Measurements from ENCODE around the gene KRTAP5-1. TPM values are rescaled to one million over a fixed set of nuclear protein-coding genes. Genes with fewer than 3 reads are reported as not detected.
"Not testable (repeated sequence)": the region's sequence is repeated elsewhere in the genome, so short reads cannot be mapped to it uniquely, and the experiment has no call there.

The KRTAP5-1 gene, protein sequence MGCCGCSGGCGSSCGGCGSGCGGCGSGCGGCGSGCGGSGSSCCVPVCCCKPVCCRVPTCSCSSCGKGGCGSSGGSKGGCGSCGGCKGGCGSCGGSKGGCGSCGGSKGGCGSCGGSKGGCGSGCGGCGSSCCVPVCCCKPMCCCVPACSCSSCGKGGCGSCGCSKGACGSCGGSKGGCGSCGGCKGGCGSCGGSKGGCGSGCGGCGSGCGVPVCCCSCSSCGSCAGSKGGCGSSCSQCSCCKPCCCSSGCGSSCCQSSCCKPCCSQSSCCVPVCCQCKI
- not detected for polyA plus RNA-seq (2012; ENCODE audit: insufficient read depth, insufficient read length, low read depth)

DNA sequence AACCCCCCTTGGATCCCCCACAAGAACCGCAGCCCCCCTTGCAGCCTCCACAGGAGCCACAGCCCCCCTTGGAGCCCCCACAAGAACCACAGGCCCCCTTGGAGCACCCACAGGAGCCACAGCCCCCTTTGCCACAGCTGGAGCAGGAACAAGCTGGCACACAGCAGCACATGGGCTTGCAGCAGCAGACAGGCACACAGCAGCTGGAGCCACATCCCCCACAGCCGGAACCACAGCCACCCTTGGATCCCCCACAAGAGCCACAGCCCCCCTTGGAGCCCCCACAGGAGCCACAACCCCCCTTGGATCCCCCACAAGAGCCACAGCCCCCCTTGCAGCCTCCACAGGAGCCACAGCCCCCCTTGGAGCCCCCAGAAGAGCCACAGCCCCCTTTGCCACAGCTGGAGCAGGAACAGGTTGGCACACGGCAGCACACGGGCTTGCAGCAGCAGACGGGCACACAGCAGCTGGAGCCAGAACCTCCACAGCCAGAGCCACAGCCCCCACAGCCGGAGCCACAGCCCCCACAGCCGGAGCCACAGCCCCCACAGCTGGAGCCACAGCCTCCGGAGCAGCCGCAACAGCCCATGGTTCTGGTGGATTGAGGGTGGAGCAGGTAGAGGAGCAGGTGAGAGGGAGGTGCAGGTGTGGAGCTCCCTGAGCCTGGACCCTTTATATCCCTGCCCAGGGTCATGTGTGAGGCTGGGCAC is at the start of gene KRTAP5-1:
KRTAP5-1 (minus strand) TSS at position 623 of the 710 bp plus-strand sequence; CDS start at position 589, 34 bp downstream.
- not testable (repeated sequence) for H3K4me3 ChIP-seq (ENCODE audit: low read depth, low read length); H3K4me1 ChIP-seq; H3K27me3 ChIP-seq; H3K9me3 ChIP-seq; DNase-seq; H3K36me3 ChIP-seq

DNA sequence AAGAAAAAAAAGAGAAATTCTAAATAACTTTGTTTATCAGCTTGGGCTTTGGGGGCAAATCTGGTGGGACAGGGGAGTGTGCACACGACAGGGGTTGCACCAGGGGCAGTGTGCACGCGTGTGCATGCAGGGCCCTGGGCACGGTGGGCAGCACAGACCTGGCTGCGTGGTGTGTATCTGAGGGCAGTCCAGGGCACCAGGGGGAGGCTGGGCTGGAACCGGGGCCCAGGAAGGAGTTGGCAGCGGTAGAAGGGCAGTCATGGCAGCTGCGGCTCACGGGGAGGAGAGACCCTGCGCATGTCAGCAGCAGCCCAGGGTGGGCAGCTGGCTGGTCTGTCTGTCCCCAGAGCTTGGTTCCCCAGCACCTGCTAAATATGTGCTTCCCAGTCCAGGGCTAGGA is 48.8 kb upstream of the KRTAP5-1 start:
- no peak for DNase-seq
- Histone ChIP-seq H3K4me1 (peaks cover 7% of the 10 kb centered on the region), H3K27me3 (no peaks in the 10 kb centered on the region), H3K9me3 (no peaks in the 10 kb centered on the region), H3K4me3 (ENCODE audit: low read depth, low read length) (no peak overlapping the region), H3K36me3 (no peaks in the 10 kb centered on the region)
- TF ChIP-seq, protein P1, sequence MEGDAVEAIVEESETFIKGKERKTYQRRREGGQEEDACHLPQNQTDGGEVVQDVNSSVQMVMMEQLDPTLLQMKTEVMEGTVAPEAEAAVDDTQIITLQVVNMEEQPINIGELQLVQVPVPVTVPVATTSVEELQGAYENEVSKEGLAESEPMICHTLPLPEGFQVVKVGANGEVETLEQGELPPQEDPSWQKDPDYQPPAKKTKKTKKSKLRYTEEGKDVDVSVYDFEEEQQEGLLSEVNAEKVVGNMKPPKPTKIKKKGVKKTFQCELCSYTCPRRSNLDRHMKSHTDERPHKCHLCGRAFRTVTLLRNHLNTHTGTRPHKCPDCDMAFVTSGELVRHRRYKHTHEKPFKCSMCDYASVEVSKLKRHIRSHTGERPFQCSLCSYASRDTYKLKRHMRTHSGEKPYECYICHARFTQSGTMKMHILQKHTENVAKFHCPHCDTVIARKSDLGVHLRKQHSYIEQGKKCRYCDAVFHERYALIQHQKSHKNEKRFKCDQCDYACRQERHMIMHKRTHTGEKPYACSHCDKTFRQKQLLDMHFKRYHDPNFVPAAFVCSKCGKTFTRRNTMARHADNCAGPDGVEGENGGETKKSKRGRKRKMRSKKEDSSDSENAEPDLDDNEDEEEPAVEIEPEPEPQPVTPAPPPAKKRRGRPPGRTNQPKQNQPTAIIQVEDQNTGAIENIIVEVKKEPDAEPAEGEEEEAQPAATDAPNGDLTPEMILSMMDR (IDR thresholded peaks at IDR 0.05; ENCODE audit: low read depth, low read length) = no peak

DNA sequence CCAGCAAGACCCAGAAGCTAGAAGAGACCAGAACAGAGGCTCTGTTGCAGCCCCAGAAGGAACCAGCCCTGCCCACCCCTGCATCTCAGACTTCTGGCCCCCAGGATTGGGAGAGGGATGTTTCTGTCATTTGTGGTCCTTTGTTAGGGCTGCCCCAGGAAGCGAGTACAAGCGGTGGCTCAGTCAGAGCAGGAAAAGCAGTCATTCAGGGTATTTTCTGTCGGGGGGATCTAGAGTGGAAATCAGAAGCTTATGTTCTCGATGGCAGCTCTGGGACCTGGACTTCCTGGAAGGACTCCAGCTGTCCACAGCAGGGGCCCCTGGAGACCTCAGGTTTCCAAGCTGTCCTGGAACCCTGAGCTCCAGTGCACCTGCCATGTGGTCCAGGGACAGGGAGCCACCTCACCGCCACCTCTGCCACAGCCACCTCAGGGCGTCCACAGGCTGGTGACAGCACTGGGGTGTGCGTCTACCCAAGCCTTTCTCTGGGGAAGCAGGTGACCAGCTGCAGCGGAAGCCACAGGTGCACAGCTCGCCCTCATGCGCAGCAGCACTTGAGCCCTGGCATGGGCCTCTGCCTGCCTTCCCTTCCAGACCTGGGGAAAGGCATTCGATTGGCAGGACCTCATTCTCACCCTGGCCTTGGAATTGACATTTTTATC is 47.1 kb upstream of the KRTAP5-1 start:
- H3K27me3 ChIP-seq = no peaks in the 10 kb centered on the region
- peaks cover 3% of the 10 kb centered on the region; the same call in 1 of the 2 replicates for H3K4me1 ChIP-seq
- no peaks in the 10 kb centered on the region for H3K9me3 ChIP-seq
- H3K4me3 ChIP-seq (ENCODE audit: low read depth, low read length) = no peak overlapping the region
- no peak for DNase-seq
- no peaks in the 10 kb centered on the region for H3K36me3 ChIP-seq
- TF ChIP-seq, protein P1 (IDR thresholded peaks at IDR 0.05; ENCODE audit: low read depth, low read length) = no peak

DNA sequence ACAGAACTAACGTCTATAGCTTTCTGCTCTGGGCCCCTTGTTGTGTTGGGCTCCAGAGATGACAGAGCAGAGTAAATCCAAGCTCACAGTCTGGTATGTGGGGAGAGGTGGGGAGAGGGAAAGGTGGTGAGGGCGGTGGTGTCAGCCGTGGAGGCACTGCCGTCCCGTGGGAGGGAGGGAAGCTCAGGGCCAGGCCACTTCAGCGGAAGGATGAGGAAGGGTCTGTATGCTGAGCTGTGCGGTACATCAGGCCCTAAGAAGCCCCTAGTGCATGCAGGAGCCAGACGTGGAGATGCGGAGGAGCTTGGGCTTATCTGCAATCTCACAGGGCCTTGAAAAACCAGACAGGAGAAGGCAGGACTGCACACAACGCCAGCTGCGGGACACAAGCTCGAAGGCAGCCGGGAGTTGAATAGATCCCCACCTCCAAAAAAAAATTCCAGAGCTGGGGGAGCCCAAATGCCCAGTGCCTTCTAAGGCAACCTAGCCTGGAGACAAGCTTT is 46.0 kb upstream of the KRTAP5-1 start:
- H3K27me3 ChIP-seq = no peaks in the 10 kb centered on the region
- H3K9me3 ChIP-seq = no peaks in the 10 kb centered on the region
- TF ChIP-seq, protein P1 (IDR thresholded peaks at IDR 0.05; ENCODE audit: low read depth, low read length) = no peak

DNA sequence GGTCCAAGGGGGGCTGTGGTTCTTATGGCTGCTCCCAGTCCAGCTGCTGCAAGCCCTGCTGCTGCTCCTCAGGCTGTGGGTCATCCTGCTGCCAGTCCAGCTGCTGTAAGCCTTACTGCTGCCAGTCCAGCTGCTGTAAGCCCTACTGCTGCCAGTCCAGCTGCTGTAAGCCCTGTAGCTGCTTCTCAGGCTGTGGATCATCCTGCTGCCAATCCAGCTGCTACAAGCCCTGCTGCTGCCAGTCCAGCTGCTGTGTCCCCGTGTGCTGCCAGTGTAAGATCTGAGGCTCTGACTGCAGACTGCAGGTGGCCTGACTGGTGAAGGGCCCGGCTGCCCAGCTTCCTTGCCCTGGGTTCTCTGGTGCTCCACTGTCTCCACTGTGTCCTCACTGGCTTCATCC is 45.2 kb upstream of the KRTAP5-1 start:
- Histone ChIP-seq H3K4me1 (peaks cover 3% of the 10 kb centered on the region; the same call in 1 of the 2 replicates), H3K9me3 (no peaks in the 10 kb centered on the region), H3K27me3 (no peaks in the 10 kb centered on the region), H3K4me3 (ENCODE audit: low read depth, low read length) (no peak overlapping the region), H3K36me3 (no peaks in the 10 kb centered on the region)
- TF ChIP-seq, protein P1 (IDR thresholded peaks at IDR 0.05; ENCODE audit: low read depth, low read length) = no peak
- DNase-seq = no peak

More for the DNA sequence above, 46.0 kb upstream of the KRTAP5-1 start:
- no peak for DNase-seq
- Histone ChIP-seq H3K4me3 (ENCODE audit: low read depth, low read length) (no peak overlapping the region), H3K36me3 (no peaks in the 10 kb centered on the region), H3K4me1 (peaks cover 3% of the 10 kb centered on the region; the same call in 1 of the 2 replicates)
